Kidney glomerular epithelial cell (primary cell): ENCODE measurements around the gene CLEC4G.

ENCODE experiments used
- DNase-seq: peaks from one replicate; lab custom pipeline; 2025; lab: John Stamatoyannopoulos, UW

CLEC4G gene

GRCh38 chr19:7697721-7698287 is 34.1 kb downstream of the CLEC4G start:
- no peak for DNase-seq

GRCh38 chr19:7694499-7694898 is 37.4 kb downstream of the CLEC4G start:
- no peak for DNase-seq

GRCh38 chr19:7692417-7693088 is 39.4 kb downstream of the CLEC4G start:
- DNase-seq: no peak

GRCh38 chr19:7691497-7691896 is 40.4 kb downstream of the CLEC4G start:
- DNase-seq: no peak

GRCh38 chr19:7690779-7691258 is 41.1 kb downstream of the CLEC4G start:
- DNase-seq: no peak

GRCh38 chr19:7689165-7689564 is 42.7 kb downstream of the CLEC4G start:
- DNase-seq: no peak

- no peak for DNase-seq
Measured at GRCh38 chr19:7687177-7687576, 44.7 kb downstream of the CLEC4G start.

GRCh38 chr19:7685546-7686445 is 46.1 kb downstream of the CLEC4G start:
- no peak for DNase-seq

GRCh38 chr19:7682175-7682855 is 49.6 kb downstream of the CLEC4G start:
- DNase-seq: no peak

- peak; percentile 64 for DNase-seq
Measured at GRCh38 chr19:7681340-7682174, 50.4 kb downstream of the CLEC4G start.

- peak; percentile 43 for DNase-seq
Measured at GRCh38 chr19:7680606-7681339, 51.1 kb downstream of the CLEC4G start, which contains the start of gene TRAPPC5. TRAPPC5 (plus strand) TSS chr19:7680833; CDS start chr19:7682254, 1,421 bp downstream.

GRCh38 chr19:7679771-7680605 is 51.9 kb downstream of the CLEC4G start:
- DNase-seq: no peak

- no peak for DNase-seq
Measured at GRCh38 chr19:7678971-7679751, 52.7 kb downstream of the CLEC4G start.
